WTC11 (cell line): ENCODE results near the gene UPF1.

Experiments used
- ATF3 ChIP-seq: sonication (generic); formaldehyde crosslinking; conservative IDR thresholded peaks from 2 replicates; pipeline ENCODE4 v1.8.1; 2022; ENCODE audit warnings: mild to moderate bottlenecking, missing genetic modification reagents
- CBFB ChIP-seq: sonication (generic); formaldehyde crosslinking; IDR thresholded peaks from 2 replicates; pipeline ENCODE4 v1.8.1; 2022; ENCODE audit warnings: mild to moderate bottlenecking, low read depth, missing genetic modification reagents
- ESRRA ChIP-seq: sonication (generic); formaldehyde crosslinking; IDR thresholded peaks from 2 replicates; pipeline ENCODE4 v1.8.1; 2022; ENCODE audit warnings: mild to moderate bottlenecking, missing genetic modification reagents, borderline replicate concordance
- ETV6 ChIP-seq: sonication (generic); formaldehyde crosslinking; IDR thresholded peaks from 2 replicates; pipeline ENCODE4 v1.8.1; 2022; ENCODE audit warnings: mild to moderate bottlenecking, missing genetic modification reagents
- JUN ChIP-seq: sonication (generic); formaldehyde crosslinking; IDR thresholded peaks from 2 replicates; pipeline ENCODE4 v1.8.0; 2023; ENCODE audit warnings: mild to moderate bottlenecking, missing genetic modification reagents
- NFE2L1 ChIP-seq: sonication (generic); formaldehyde crosslinking; IDR thresholded peaks from 2 replicates; pipeline ENCODE4 v1.8.1; 2023; ENCODE audit warnings: missing genetic modification reagents
- NR3C1 ChIP-seq: sonication (generic); formaldehyde crosslinking; conservative IDR thresholded peaks from 2 replicates; pipeline ENCODE4 v1.8.1; 2023; ENCODE audit warnings: low read depth, mild to moderate bottlenecking, missing genetic modification reagents
- PRDM15 ChIP-seq: sonication (generic); formaldehyde crosslinking; IDR thresholded peaks from 2 replicates; pipeline ENCODE4 v1.8.0; 2022; ENCODE audit warnings: missing genetic modification reagents
- TCF7 ChIP-seq: sonication (generic); formaldehyde crosslinking; IDR thresholded peaks from 2 replicates; pipeline ENCODE4 v1.8.0; 2022; ENCODE audit warnings: mild to moderate bottlenecking, low read depth, missing genetic modification reagents, moderate library complexity
- TP53 ChIP-seq: sonication (generic); formaldehyde crosslinking; IDR thresholded peaks from 2 replicates; pipeline ENCODE4 v1.8.1; 2023; ENCODE audit warnings: mild to moderate bottlenecking, missing genetic modification reagents
- USF2 ChIP-seq: sonication (generic); formaldehyde crosslinking; IDR thresholded peaks from 2 replicates; pipeline ENCODE4 v1.8.1; 2023; ENCODE audit warnings: mild to moderate bottlenecking, missing genetic modification reagents, moderate library complexity
- ZNF317 ChIP-seq: sonication (generic); formaldehyde crosslinking; IDR thresholded peaks from 2 replicates; pipeline ENCODE4 v1.8.1; 2023; ENCODE audit warnings: low read depth, mild to moderate bottlenecking, moderate library complexity, missing genetic modification reagents, borderline replicate concordance
- ZNF512 ChIP-seq: sonication (generic); formaldehyde crosslinking; IDR thresholded peaks from 2 replicates; pipeline ENCODE4 v1.8.1; 2022; ENCODE audit warnings: missing genetic modification reagents, borderline replicate concordance
- TF ChIP-seq, protein P1 (sequence below): fragments of 200-600 bp; IDR thresholded peaks from 2 replicates; pipeline ENCODE4 v1.8.0; 2022; ENCODE audit warnings: antibody characterized with exemption

DNA sequence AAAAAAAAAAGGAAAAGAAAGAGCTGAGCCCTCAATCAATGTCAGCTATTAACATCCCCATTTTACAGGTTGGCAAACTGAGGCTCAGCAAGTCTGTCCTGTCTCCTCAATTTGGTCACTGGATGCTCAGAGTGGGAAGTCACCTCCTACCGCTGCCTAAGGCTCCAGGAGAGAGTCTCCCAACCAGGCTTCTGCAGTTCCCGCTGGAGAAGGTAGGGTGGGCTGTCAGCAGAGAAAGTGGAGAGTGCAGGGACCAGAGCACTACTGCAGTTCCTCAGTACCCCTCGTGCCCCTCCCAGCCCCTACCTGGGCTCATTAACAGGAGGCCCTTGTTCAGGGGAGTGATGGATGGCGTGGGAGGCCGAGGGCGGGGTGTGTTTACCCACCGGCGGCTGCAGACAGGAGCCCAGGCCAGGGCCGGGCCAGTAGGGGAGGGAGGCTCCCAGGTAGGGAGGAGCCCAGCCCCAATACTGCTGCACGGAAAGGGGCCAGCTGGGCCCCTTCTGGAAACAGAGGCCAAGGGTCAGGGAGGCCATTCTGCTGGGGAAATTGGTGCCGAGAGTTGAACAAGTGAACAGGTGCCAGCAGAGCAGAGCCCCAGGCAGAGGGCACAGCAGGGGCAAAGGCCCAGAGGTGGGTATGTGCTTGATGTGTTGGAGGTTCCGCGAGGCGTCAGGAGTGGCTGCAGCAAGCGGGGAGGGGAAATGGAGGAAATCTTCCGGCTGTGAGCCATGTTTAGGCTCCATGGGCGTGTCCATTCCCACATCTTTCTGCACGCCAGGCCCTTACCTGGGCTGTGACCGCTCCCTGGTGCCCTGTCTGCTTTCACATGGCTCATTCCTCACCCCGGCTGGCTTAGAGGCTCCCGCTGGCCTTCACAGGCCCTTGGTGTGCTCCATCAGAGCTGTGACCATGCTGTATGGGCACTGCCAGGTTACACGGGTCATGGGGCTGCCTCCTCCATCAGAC is 33.1 kb upstream of the UPF1 start:
- TF ChIP-seq, protein P1, sequence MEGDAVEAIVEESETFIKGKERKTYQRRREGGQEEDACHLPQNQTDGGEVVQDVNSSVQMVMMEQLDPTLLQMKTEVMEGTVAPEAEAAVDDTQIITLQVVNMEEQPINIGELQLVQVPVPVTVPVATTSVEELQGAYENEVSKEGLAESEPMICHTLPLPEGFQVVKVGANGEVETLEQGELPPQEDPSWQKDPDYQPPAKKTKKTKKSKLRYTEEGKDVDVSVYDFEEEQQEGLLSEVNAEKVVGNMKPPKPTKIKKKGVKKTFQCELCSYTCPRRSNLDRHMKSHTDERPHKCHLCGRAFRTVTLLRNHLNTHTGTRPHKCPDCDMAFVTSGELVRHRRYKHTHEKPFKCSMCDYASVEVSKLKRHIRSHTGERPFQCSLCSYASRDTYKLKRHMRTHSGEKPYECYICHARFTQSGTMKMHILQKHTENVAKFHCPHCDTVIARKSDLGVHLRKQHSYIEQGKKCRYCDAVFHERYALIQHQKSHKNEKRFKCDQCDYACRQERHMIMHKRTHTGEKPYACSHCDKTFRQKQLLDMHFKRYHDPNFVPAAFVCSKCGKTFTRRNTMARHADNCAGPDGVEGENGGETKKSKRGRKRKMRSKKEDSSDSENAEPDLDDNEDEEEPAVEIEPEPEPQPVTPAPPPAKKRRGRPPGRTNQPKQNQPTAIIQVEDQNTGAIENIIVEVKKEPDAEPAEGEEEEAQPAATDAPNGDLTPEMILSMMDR, result no peak
- no peak for TF ChIP-seq TCF7
- no peak for TF ChIP-seq PRDM15
- TF ChIP-seq NR3C1, result no peak
- no peak for TF ChIP-seq ETV6 (CRISPR knock-in tag)
- no peak for TF ChIP-seq ESRRA
- no peak for TF ChIP-seq USF2 (CRISPR knock-in tag)
- no peak for TF ChIP-seq TP53 (CRISPR knock-in tag)
- no peak for TF ChIP-seq JUN (CRISPR knock-in tag)
- TF ChIP-seq ATF3 (CRISPR knock-in tag), result no peak
- no peak for TF ChIP-seq NFE2L1 (CRISPR knock-in tag)
- TF ChIP-seq ZNF317 (CRISPR knock-in tag), result no peak
- no peak for TF ChIP-seq CBFB (CRISPR knock-in tag)
- no peak for TF ChIP-seq ZNF512 (CRISPR knock-in tag)
